ENCODE results near the gene TOM1L2.

The TOM1L2 gene

DNA sequence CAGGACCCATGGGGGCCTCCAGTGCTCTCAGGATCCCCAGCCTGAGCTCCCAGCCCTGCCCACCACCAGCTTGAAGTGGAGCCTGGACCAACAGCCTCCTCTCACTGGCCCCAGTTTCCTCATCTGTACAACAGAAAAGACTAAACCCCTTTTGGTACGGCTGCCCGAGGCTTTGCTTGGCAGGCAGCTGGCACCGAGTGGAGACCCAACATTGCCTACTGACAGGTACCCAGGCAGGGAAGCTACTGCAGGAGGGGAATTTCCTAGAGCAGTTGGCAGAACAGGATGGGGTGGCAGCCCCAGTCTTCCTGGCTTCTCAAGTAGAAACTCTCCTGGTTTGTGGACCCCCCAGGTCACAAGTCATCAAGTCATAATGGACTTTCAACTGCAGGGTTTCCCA is 149.6 kb downstream of the TOM1L2 start:
- no peak for DNase-seq (ENCODE audit: extremely low read depth, low read depth)

DNA sequence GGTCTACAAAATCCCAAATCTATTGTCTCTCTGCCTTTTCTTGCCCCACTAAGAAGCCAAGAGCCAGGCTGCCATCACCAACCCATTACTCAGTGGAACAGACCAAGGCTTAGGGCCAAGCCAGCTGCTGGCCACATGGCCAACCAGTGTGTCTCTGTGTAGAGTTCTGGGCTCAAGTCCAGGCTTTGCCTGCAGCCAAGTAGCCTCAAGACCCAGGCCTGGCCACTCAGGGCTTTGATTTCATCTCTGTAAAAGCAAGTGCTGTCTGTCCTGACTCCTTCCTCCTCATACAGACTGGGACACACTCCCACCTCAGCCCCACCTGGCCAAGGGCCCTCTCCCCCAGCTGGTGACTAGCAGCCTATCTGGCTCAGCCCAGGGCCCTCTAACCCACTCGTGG is 150.0 kb downstream of the TOM1L2 start:
- TF ChIP-seq, protein P1, sequence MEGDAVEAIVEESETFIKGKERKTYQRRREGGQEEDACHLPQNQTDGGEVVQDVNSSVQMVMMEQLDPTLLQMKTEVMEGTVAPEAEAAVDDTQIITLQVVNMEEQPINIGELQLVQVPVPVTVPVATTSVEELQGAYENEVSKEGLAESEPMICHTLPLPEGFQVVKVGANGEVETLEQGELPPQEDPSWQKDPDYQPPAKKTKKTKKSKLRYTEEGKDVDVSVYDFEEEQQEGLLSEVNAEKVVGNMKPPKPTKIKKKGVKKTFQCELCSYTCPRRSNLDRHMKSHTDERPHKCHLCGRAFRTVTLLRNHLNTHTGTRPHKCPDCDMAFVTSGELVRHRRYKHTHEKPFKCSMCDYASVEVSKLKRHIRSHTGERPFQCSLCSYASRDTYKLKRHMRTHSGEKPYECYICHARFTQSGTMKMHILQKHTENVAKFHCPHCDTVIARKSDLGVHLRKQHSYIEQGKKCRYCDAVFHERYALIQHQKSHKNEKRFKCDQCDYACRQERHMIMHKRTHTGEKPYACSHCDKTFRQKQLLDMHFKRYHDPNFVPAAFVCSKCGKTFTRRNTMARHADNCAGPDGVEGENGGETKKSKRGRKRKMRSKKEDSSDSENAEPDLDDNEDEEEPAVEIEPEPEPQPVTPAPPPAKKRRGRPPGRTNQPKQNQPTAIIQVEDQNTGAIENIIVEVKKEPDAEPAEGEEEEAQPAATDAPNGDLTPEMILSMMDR (IDR thresholded peaks at IDR 0.05; ENCODE audit: low read depth, low read length), result no peak
- peak; percentile 75 for DNase-seq (ENCODE audit: extremely low read depth, low read depth)

More for the DNA sequence above, 149.6 kb downstream of the TOM1L2 start:
- TF ChIP-seq, protein P1 (IDR thresholded peaks at IDR 0.05; ENCODE audit: low read depth, low read length), result no peak

DNA sequence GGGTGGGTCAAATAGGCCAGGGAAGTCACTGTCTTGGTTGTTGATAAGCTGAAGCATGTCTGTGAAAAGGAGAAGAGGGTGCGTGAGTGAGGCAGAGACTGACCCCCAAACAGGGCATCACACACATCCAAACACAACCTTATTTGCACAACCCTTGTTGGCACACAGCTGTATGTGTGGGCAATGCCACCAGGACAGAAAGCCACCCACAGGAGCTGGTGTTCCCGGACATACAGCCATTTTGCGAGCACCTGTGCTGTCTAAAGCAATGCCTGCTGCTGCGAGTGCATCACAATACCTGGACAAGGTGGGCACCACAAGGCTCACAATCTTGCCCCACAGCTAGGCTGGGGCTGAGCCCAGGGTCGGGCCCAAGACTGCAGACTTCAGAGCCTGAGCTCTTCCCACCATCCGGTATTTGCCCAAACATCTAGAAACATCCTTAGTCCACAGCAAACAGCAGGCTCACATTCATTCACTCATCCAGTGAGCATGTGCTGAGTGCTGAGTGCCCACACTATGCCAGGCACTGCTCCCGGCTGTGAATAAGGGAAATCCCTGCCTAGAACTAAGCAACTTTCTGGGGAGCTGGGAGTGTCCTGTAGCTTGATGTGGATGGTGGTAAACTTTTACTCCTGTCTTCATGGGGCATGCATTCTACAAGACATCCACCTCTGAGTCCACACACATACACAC is 151.6 kb downstream of the TOM1L2 start:
- no peak for DNase-seq (ENCODE audit: extremely low read depth, low read depth)
- TF ChIP-seq, protein P1 (IDR thresholded peaks at IDR 0.05; ENCODE audit: low read depth, low read length), result no peak

DNA sequence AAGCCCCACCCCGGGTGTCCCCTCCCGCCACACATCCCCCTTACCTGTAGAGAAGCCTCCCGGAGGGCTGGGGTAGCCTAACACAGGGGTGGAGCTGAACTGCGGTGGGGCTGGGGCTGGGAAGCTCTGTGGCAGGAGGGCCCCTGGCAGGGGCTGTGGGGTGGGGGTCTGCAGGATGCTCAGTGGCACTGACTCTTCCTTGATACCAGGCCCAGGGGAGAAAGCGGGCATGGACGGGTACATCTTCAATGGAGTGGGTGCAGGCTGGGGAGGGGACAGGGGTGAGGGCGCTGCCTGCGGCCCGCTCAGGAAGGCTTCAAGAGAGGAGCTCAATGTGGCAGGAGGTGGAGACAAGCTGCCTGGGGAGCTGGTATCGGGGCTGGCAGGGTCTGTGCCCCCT is 152.2 kb downstream of the TOM1L2 start:
- TF ChIP-seq, protein P1 (IDR thresholded peaks at IDR 0.05; ENCODE audit: low read depth, low read length), result no peak
- DNase-seq (ENCODE audit: extremely low read depth, low read depth), result no peak

DNA sequence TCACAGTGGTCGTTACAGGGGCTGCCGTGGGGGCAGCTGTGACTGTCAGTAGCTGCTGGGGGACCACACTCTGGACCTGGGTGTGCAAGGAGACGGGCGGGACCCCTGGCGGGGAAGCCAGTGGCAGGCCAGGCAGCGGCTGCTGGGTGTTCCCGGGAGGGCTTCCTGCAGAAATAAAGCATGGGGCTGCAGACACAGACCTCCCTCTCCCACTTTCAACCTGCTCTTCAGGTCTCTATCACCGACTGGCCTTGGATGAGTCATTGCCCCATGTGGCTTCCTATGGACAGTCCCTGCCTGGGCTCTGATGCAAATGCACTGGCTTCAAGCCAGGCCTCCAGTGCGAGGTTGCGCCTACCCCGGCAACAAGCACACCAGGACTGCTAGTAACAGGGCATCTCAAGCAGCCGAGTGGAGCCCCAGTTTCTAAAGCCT is 152.6 kb downstream of the TOM1L2 start:
- TF ChIP-seq, protein P1 (IDR thresholded peaks at IDR 0.05; ENCODE audit: low read depth, low read length), result no peak
- DNase-seq (ENCODE audit: extremely low read depth, low read depth), result peak; percentile 61

DNA sequence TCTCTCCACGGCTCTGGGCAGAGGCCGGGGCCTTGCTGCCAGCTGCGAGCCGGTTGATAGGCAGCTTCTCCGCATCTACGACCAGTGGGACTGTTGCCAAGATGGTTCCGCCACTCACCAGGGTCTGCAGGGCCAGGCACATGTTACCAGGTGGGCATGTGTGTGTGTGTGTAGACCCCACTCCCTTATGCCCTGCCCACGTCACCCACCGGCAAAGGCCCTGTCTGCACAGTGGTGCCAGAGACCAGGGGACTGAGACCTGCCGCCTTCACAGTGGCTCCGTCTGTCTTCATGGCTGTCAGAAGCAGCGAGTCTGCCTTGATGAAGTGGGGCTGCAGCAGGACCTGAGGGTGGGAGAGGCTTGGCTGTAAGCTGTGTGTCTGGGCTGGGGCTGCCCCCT is 153.1 kb downstream of the TOM1L2 start:
- DNase-seq (ENCODE audit: extremely low read depth, low read depth), result no peak
- TF ChIP-seq, protein P1 (IDR thresholded peaks at IDR 0.05; ENCODE audit: low read depth, low read length), result no peak

DNA sequence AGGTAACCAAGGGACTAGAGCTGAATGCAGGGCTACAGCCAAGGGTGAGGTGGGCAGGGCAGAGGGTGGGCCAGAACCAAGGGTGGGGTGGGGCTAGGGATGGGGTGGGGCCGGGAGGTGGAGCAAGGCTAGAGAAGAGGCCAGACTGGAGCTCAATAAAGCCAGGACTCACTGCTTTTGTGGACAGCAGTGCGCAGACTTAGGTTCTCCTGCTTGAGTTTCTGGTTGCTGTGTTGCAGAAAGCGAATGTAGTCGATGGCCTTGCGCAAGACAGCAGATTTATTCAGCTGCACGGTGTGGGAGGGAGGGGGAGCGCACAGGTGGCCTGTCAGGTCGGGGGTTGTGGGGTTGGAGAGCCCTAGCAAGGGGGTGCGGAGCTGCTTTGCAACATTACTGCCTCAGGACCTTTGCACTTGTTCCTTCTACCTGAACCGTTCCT is 154.1 kb downstream of the TOM1L2 start:
- no peak for DNase-seq (ENCODE audit: extremely low read depth, low read depth)
- TF ChIP-seq, protein P1 (IDR thresholded peaks at IDR 0.05; ENCODE audit: low read depth, low read length), result no peak
